ENCODE measurements around the gene VRK1.

DNA sequence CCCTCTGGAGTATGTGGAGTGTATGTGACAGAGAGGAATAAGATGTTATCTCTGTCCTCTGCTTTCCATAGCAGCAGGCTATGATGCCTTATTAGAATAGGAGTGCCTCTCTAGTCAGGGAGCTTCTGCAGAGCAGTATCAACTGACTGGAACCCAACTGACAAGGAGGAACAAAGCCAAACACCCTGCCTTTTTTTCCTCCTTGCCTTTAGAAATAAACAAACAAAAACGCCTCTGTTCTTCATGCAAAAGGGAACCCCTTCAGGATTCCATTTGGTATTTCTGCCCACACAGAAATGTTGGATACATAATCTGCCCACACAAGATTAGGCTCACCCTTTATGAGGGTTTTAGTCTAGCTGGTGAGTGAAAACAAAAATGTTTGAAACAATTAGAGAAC lies 50.3 kb downstream of the VRK1 start:
- TF ChIP-seq POLR2A (IDR thresholded peaks at IDR 0.05; ENCODE audit: low read length): no peak
- TF ChIP-seq GATA1 (IDR thresholded peaks at IDR 0.05; ENCODE audit: low read depth, low read length): no peak

All from erythroblast (primary cell).